GM21367 (cell line): ENCODE measurements around the gene PHF19.

Source experiments
- ATAC-seq: cut with Tn5 transposase; IDR thresholded peaks from one replicate; pipeline ENCODE4 v1.9.1; 2021; ENCODE audit not compliant: unreplicated experiment

The PHF19 gene

DNA sequence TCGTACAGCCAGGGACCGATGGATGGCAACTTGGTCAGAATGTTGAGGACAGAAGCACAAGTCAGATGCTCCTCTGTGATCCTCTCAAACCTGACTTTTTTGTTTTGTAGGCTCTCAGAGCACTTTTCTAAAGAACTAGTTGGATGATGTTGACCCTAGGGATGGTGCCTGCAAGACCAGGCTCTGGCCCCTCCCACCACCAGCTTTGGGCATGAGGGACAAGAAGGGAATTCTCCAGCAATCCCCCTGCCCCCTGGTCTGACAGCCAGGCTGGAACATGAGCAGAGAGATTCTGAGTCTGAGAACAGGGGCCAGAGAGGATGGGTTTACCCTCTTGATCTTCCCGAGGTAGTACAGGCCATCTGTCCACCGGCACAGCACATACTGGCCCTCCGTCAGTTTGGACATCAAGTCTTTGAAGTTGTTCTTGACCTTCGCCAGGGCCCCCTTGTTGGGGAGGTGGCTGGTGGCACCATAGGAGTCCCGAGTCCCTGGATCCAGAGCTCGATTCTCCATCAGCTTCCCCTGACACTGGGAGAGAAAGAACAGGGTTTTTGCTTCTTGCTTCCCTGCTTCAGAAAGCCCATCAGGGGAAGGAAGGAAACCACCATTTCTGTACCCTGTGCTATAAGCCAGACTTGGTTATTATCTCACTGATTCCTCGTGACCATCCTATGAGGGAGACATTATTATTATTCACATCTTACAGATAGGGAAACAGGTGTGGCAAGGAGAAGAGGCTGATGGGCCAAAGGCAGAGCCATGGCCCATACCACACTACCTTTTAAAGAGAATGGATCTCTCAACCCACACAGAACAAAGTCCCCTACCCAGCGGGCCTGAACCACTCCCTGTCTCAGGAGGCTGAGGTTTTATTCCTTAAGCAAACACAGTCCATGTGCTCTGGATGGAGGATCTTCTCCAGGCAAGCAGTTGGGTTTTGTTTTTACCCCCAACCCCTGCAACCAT is 2.5 kb downstream of the PHF19 start:
- ATAC-seq, result no peak

DNA sequence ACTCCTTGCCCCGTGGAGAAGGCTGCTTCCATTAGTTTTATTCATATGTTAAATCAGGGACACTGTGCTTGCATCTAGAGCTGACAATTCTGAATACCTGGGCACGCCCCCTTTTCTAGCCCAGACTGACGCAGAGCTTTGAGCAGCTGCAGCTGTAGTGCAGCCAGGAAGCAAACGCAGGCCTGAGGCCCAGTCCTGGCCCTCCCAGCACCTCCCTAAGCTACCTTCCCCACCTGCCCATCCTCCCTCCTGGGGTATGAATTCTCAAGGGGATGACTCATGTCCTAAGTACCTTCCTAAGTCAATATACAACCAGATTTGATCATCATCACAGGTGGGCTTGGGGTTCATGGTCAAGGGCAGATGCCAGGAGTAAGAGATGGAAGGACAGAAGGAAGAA is 3.5 kb downstream of the PHF19 start:
- ATAC-seq, result no peak

DNA sequence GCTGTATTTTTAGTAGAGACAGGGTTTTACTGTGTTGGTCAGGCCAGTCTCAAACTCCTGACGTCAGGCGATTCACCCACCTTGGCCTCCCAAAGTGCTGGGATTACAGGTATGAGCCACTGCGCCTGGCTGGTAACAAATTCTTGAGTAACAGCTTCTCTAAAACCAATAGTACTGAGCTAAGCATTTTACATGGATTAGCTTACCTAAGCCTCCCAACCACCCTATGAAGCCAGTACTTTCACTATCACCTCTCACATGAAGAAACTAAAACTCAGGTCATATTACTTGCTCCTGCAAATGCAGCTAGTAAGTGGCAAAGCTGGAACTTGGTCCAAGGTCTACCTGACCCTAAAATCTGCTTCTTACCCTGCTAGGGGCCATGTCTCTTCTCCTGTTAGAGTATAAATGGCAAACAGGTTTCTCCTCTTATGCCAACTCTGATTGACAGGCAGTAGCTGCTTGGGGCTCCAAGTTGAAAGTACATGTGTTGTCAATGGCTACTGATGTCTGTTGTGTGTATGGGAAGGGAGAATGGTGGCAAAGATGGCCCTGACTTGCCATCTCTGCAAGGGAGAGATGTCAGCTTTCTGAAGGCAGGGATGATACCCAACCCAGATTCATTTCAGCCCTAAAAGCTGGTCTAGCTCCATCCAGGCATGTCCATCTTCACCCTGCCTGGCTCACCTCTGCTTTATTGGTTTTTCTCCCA is 4.0 kb downstream of the PHF19 start:
- no peak for ATAC-seq

DNA sequence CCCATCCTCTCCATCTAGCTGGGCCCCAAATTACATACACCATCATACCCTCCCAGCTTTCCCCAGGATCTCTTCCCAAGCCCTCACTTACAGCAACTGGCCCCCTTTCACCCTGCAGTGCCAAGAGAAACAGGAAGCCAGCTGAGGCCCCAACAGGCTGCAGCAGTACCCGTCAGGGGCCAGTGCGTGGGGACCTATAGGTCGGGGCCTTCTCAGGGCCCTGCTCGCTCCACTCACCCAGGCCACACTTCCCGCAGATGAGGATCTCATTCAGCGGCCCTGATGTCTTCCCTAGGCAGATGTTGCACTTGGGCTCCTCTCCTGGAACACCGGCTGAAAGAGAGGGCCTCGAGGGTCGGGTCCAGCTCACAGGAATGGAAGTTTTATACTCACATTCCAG is 6.8 kb downstream of the PHF19 start:
- ATAC-seq, result no peak

DNA sequence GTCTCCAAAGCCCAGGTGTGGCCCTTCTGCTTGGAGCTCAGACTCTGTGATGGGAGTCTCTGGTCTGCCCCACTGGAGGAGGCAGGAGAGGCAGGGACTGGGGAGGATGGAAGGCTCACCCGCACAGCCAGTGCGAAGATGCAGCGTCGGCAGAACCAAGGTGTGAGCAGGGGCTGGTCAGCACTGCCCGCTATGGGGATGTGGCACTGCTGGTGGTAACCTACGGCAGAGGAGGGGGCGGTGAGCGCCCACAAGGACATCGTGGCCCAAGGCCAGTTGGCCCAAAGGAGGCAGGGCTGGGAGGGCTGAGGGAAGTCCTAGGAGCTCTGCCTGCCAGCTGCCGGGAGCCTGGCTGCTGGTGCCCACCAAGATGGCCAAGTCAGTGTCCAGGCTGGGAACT is 7.3 kb downstream of the PHF19 start:
- no peak for ATAC-seq

DNA sequence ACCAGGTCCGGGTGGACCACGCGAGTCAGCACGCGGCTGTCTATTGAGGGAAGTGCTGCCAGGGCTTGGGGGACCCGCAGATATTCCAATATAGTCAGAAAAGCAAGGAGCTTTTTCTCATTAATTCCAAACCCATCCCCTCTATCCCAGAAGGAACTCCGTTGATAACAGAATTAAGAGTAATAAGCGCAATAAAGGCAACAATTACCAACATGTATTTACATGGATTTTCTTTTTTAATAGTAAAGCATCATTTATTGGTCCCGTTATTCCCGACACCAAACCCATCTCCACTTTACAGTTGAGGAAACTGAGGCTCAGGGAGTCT is 7.7 kb downstream of the PHF19 start:
- ATAC-seq, result no peak

DNA sequence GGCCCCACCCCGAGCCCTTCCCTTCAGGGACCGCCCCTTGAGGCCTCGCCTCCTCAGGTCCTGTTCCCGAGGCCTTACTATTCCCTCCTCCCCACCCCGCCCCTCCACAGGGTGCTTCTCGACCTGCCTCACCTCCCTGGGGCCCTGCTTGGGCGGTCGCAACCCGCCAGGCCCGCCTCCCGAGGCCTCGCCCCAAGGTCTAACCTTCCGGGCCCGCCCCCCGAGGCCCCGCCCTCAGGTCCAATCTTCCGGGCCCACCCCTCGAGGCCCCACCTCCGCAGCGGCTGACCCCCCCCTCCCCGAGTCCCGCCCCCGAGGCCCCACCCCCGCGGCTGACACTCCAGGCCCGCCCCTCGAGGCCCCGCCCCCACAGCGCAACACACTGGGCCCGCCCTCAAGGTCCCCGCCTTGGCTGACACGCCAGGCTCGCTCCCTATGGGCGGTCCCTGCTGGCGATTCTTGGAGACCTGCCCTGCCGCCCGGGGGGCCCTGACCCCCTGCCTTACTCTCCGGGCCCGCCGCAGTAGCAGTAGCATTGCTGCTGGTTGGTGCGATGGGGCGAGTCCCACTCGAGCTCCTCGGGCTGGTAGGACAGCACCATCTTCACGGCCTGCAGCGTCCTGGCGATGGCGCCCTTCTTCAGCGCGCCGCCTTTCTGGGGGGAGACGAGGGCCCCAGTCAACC is 8.2 kb downstream of the PHF19 start:
- ATAC-seq, result peak; percentile 78

DNA sequence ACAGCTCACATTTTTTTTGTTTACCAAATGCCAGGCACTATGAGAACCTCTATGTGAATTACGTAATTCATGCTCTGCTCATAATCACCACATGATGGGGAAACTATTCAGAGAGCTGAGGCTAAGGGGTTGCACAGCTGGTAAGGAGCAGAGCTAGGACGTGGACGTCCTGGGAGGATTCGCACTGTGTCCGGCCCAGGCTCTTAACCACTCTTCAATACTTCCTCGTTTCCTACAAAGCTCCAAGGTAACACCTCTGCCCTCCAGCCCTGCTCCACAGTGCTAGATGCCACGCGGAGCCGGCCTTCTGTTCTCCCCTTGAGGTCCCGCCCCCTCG is 8.7 kb downstream of the PHF19 start:
- ATAC-seq, result no peak

DNA sequence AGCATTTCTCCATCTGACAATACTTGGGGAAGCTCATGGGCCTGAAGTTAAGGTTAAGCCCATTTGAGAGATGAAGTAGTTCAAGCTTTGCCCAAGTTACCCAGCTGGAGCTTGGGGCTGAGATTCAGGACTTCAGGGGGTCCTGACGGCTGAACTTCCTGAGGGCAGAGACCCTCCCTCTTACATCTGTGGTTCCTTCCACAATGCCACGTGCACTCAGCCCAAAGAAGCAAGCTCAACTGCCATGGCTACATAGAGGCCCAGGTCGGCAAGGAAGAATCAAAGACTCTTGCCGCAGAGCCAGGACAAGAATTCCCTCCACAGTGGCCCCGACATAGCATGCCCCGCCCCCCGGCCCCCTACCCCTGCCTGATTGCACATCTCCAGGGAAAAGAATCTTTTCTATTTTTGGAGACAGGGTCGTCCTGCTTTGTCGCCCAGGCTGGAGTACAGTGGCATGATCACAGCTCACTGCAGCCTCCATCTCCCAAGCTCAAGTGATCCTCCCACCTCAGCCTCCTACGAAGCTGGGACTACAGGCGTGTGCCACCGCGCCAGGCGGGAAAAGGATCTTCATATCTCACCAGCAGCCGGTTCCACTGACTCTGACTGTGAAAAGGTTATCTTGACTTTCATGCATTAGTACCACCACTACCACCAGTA is 9.2 kb downstream of the PHF19 start:
- no peak for ATAC-seq

DNA sequence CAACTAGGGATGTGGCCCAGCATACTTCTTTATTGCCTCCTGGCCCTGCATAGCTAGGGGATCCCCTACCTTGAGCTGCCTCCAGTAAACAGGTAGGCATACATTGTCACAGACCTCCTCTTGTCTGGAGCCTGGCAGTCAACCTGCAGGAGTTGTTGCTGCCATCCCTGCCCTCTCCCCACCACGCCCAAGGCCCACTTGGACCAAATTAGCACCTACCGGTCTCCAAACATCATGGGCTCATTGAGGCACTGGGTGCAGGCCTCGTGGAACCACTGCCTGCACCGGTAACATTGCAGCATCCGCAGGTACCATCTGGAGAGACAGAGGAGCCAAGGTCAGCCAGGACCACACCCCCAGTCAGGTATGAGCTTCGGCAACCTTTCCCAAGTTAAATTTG is 10.3 kb downstream of the PHF19 start:
- no peak for ATAC-seq

DNA sequence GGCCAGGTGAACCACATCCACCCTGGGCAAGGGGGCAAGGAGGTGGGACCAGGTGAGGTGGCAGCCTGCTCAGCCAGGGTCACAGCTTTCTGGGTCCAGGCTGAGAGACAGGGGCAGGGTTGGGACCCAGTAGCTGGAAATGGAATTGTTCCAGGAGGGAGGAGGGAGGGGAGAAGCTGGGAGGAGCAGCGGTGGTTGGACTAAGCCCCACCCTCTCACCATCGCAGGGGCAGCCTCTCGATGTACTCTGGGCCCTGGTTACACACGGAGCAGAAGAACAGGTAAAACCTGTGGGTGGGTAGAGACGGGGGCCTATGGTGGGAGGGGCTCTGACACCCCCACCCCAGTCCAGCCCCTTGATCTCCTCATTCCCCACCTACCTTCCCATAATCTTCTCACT is 11.2 kb downstream of the PHF19 start:
- no peak for ATAC-seq

DNA sequence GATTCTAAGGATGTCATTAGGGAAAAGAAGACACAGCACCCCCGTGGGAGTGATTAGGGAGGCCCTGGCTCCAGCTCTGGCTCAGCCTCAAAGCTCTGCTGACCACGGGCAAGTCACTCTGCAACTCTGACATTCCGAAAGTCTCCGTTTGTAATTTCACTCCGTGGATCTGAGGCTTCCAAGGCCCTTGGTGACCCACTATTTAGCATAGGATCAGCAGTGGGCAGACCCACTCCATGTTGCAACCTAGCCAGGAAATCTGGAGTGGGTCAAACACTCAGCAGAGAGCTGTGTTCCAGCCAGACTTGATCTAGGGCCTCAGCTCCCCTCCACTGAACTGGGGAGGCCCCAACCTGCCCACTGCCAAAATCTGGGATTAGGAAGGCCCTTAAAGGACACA is 11.8 kb downstream of the PHF19 start:
- ATAC-seq, result no peak

DNA sequence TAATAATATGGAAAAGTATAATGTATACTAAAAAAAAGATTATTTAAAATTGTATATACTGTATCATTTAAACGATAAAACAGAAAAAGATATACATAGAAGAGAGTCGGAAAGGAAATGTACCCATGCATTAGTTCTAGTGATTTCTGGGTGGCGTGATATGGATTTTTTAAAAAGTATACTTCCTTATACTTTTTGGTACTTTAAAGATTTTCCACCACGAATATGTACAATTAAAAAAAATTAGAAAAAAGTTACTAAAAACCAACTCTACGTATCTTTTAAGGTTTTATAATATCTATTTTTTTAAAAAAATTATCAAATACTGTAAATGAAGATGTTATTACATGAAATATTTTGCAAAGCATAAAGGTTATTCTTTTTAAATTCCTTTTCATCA is 12.3 kb downstream of the PHF19 start:
- ATAC-seq, result no peak

DNA sequence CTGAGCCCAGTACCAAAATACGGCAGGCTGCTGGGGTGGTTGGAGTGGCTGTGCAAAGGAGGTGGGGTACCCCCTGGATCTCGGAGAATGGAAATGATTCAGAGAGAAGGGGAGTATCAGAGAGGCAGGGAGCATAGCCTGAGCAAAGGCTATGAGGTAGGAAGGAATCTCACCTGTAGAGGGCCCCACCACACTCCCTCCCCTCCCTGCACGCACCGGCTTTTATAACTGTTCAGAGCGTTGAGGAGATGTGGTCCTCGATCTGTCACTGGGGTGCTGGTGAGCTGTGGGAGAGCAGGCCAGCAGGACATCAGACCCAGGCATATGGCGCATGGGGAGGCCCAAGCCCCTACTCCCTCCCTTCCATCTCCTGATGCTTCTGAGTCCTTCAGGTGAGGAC is 13.2 kb downstream of the PHF19 start:
- no peak for ATAC-seq

DNA sequence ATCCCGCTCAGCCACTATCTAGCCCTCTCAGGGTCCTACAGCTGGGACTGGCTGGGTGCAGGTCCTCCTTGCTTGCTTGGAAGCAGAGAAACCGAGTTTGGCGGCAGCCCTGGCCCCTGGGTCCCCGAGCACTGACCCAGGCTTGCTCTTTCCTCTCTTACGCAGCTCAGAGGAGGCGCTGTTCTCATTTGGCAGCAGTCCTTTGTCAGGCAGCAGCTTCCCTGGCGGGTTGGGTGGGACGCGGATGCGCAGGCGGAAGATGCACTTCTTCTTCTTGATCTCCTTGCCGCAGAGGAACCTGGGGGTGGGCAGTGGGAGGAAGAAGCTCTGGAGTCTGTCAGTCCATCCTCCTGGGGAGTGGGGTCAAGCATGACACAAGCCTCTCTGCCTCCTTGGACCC is 14.5 kb downstream of the PHF19 start:
- ATAC-seq, result no peak

DNA sequence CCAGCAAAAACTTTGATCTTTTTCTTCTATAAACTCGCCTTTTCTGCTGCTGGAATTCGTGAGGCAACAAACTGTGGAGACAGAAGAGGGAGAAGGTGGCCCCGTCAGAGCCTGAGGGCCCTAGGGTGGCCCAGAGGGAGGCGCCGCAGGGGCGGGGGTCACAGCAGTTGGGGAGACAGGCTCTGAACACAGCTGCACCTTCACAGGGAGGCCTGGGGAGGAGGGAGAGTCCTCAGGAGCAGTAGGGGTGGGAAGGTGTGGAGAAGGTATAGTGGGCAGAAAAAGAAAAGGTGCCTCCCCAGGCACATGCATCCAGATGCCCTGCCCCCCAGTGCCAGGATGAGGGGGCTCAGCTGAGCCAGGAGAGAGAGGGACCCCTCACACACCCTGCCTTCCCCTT is 15.1 kb downstream of the PHF19 start:
- no peak for ATAC-seq

DNA sequence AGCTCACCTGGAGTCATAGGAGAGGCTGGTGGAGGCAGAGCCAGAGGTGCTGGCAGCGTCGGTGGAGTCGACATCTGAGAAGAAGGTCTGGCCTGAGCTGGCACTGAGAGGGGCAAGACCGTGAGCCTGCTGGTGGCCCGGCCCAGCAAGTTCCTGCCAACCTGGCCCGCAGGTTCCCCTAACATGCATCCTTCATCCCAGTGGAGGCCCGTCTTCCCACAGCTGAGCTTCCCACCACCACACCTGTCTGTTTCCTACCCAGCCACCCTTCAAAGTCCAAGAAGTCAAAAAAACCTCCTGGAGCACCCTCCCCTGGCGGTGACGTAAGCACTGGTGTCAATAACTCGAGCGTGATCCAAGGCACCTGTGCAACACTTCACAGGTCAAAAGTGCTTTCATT is 16.9 kb downstream of the PHF19 start:
- no peak for ATAC-seq

DNA sequence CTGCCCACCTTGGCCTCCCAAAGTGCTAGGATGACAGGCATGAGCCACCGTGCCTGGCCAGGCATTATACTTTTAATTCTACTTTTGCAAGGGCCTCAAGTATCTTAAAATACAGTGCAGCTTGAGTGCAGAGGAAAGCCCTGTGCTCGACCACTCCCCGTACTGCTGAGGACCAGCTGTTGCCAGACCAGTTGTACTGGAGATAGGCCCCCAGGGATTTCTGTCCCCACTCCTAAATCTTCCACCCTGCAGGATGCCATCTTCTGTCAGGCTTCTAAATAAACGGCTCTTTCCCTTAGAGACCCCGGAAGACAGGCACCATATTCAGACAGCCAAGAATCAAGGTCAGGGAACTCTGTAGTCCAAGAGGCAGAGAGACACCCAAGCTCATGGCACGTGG is 17.6 kb downstream of the PHF19 start:
- no peak for ATAC-seq

DNA sequence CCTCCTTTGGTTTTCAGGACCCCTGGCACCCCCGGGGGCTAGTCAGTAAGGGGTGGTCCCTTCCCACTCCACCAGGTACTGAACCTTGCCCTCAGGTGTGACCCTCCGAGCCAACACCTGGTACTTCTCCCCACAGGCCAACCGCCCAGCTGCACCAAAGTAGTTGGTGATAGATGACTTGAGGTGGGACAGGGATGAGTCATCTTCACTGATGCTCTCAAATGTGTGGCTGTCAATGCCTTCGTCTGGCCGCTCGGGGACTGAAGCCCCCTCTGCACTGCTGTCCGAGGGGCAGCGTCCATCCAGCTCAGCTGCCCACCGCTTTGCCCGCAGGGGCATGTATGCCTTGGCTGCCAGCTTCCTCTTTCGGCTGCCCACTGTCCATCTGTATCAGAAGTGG is 19.1 kb downstream of the PHF19 start:
- no peak for ATAC-seq

DNA sequence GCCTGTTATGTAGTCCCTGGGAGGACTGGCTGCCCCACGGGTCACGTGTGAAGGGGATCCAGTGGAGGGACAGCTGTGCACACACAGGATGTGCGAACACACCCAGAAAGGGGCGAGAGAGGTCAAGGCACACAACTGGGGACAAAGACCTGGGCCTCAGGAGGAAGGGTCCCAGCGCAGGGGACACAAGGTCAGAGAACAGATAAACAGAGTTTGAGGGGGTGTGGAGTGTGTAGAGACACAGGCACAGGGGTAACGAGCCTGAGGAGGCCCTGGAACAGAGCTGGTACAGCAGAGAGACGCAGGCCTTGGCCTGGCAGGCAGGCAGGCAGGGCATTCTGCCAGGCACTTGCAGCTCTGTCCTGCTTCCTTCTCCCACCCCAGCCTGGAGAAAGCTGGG is 19.5 kb downstream of the PHF19 start:
- ATAC-seq, result no peak

DNA sequence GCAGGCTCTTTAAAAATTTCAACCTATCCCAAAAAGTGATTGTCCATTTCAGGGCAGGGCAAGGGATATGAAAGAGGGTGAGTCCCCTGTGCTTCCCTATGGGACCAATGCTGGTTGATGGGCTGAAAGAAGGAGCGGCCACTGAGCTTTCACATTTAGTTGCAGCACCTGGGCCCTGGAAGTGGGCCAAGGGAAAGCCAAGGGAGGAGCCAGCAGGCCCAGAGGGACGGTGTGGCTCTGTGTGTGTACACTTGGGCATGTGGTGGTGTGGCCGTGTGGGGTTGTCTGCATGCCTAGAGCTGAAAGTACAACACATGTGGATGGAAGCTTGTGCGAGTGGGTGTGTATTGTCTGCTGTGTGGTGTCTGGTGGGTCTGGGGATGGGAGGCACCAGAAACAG is 20.3 kb downstream of the PHF19 start:
- no peak for ATAC-seq
